ENCODE measurements around the gene MACROD1. TPM values are rescaled to one million over a fixed set of nuclear protein-coding genes. Genes with fewer than 3 reads are reported as not detected.

Gene MACROD1
- total RNA-seq, 1 donor from 2014 or later, result 29.6 TPM

GRCh38 chr11:64072871-64073270 is 93.0 kb downstream of the MACROD1 start:
- Mint-ChIP-seq H3K4me3 (ENCODE audit: unreplicated experiment) (no peak overlapping the region), H3K9me3 (ENCODE audit: unreplicated experiment) (no peaks in the 10 kb centered on the region), H3K36me3 (ENCODE audit: unreplicated experiment) (no peaks in the 10 kb centered on the region), H3K27me3 (ENCODE audit: unreplicated experiment) (no peaks in the 10 kb centered on the region), H3K27ac (ENCODE audit: unreplicated experiment) (no peak overlapping the region), H3K4me1 (ENCODE audit: unreplicated experiment) (no peaks in the 10 kb centered on the region)
- DNase-seq (ENCODE audit: extremely low spot score, unreplicated experiment), result no peak
- TF ChIP-seq, protein P1, sequence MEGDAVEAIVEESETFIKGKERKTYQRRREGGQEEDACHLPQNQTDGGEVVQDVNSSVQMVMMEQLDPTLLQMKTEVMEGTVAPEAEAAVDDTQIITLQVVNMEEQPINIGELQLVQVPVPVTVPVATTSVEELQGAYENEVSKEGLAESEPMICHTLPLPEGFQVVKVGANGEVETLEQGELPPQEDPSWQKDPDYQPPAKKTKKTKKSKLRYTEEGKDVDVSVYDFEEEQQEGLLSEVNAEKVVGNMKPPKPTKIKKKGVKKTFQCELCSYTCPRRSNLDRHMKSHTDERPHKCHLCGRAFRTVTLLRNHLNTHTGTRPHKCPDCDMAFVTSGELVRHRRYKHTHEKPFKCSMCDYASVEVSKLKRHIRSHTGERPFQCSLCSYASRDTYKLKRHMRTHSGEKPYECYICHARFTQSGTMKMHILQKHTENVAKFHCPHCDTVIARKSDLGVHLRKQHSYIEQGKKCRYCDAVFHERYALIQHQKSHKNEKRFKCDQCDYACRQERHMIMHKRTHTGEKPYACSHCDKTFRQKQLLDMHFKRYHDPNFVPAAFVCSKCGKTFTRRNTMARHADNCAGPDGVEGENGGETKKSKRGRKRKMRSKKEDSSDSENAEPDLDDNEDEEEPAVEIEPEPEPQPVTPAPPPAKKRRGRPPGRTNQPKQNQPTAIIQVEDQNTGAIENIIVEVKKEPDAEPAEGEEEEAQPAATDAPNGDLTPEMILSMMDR (IDR thresholded peaks at IDR 0.05), result no peak

DNA sequence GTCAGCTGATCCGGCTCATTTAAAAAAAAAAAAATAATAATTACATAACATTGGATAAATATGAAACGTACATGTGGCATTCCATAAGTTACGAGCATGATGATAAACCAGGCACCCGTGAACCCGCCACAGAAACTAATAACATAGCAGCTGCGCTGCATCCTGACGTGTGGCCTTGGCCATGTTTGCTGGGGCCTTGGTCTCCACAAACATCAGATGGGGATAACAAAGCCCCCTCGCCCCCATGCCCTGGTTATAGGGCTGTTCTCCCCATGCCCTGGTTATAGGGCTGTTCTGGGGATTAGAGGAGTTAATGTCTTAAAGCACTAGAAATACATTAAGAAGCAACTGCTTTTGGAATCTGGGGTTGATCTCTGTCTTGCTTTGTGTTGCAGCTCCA is 93.5 kb downstream of the MACROD1 start:
- Mint-ChIP-seq H3K36me3 (ENCODE audit: unreplicated experiment) (no peaks in the 10 kb centered on the region), H3K4me1 (ENCODE audit: unreplicated experiment) (no peaks in the 10 kb centered on the region), H3K4me3 (ENCODE audit: unreplicated experiment) (no peak overlapping the region), H3K9me3 (ENCODE audit: unreplicated experiment) (no peaks in the 10 kb centered on the region), H3K27ac (ENCODE audit: unreplicated experiment) (no peak overlapping the region), H3K27me3 (ENCODE audit: unreplicated experiment) (no peaks in the 10 kb centered on the region)
- TF ChIP-seq, protein P1 (IDR thresholded peaks at IDR 0.05), result no peak
- DNase-seq (ENCODE audit: extremely low spot score, unreplicated experiment), result no peak

DNA sequence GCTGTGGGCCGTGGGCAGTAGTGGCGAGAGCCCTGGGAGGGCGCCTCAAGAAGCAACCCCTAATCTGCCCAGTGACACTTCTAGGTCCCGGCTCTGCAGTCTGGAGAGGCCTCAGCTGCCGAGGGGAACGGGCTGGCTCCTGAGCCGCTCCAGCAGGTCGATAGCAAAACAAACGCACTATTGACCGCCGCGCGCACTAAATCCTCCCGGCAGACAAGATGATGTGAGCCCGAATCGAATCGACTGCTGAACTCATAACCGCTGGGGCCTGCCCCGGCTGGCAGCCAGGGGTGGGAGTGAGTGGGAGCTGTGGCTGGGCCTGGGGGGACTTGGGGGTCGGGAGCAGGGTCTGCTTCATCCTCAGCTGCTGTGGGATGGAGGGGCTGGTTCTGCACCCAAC is 94.1 kb downstream of the MACROD1 start:
- Mint-ChIP-seq H3K9me3 (ENCODE audit: unreplicated experiment) (no peaks in the 10 kb centered on the region), H3K4me1 (ENCODE audit: unreplicated experiment) (no peaks in the 10 kb centered on the region)
- no peak for DNase-seq (ENCODE audit: extremely low spot score, unreplicated experiment)

GRCh38 chr11:64070314-64070681 is 95.6 kb downstream of the MACROD1 start:
- Mint-ChIP-seq H3K36me3 (ENCODE audit: unreplicated experiment) (no peaks in the 10 kb centered on the region), H3K4me3 (ENCODE audit: unreplicated experiment) (no peak overlapping the region), H3K4me1 (ENCODE audit: unreplicated experiment) (no peaks in the 10 kb centered on the region), H3K27ac (ENCODE audit: unreplicated experiment) (no peak overlapping the region), H3K9me3 (ENCODE audit: unreplicated experiment) (no peaks in the 10 kb centered on the region), H3K27me3 (ENCODE audit: unreplicated experiment) (no peaks in the 10 kb centered on the region)
- TF ChIP-seq, protein P1 (IDR thresholded peaks at IDR 0.05), result no peak
- no peak for DNase-seq (ENCODE audit: extremely low spot score, unreplicated experiment)

More for the DNA sequence above, 94.1 kb downstream of the MACROD1 start:
- no peaks in the 10 kb centered on the region for H3K27me3 Mint-ChIP-seq (ENCODE audit: unreplicated experiment)
- no peaks in the 10 kb centered on the region for H3K36me3 Mint-ChIP-seq (ENCODE audit: unreplicated experiment)
- TF ChIP-seq, protein P1 (IDR thresholded peaks at IDR 0.05), result no peak
- no peak overlapping the region for H3K27ac Mint-ChIP-seq (ENCODE audit: unreplicated experiment)
- H3K4me3 Mint-ChIP-seq (ENCODE audit: unreplicated experiment), result no peak overlapping the region

- no peaks in the 10 kb centered on the region for H3K9me3 Mint-ChIP-seq (ENCODE audit: unreplicated experiment)
- H3K4me3 Mint-ChIP-seq (ENCODE audit: unreplicated experiment), result no peak overlapping the region
- TF ChIP-seq, protein P1 (IDR thresholded peaks at IDR 0.05), result no peak
- H3K4me1 Mint-ChIP-seq (ENCODE audit: unreplicated experiment), result no peaks in the 10 kb centered on the region
- H3K27me3 Mint-ChIP-seq (ENCODE audit: unreplicated experiment), result no peaks in the 10 kb centered on the region
- no peaks in the 10 kb centered on the region for H3K36me3 Mint-ChIP-seq (ENCODE audit: unreplicated experiment)
- no peak for DNase-seq (ENCODE audit: extremely low spot score, unreplicated experiment)
- H3K27ac Mint-ChIP-seq (ENCODE audit: unreplicated experiment), result no peak overlapping the region
Measured at GRCh38 chr11:64069401-64070313, 96.3 kb downstream of the MACROD1 start.

Measured in osteocyte (in vitro differentiated cells).